H9 (cell line): Measurements from ENCODE around the gene BANP. TPM values are rescaled to one million over a fixed set of nuclear protein-coding genes. Genes with fewer than 3 reads are reported as not detected.
"Not testable (repeated sequence)": the region's sequence is repeated elsewhere in the genome, so short reads cannot be mapped to it uniquely, and the experiment has no call there.

Experiments used
- DNase-seq: peaks from one replicate; pipeline ENCODE4 v3.0.0-alpha.2; 2017
- H2AFZ ChIP-seq: one replicate; pipeline ENCODE4 v1.6.1; 2013; ENCODE audit warnings: mild to moderate bottlenecking, low read length, control low read depth, moderate library complexity
- H2AK5ac ChIP-seq: 2 replicates; pipeline ENCODE4 v1.6.1; 2013; ENCODE audit warnings: low read length, control low read depth, mixed read lengths; ENCODE audit not compliant: insufficient read length
- H2BK120ac ChIP-seq: one replicate; pipeline ENCODE4 v1.6.1; 2013; ENCODE audit warnings: low read depth, mild to moderate bottlenecking, low read length, control low read depth, inconsistent platforms; ENCODE audit not compliant: poor library complexity, severe bottlenecking
- H2BK12ac ChIP-seq: 2 replicates; pipeline ENCODE4 v1.6.1; 2013; ENCODE audit warnings: low read length, control low read depth, mixed read lengths, low read depth; ENCODE audit not compliant: insufficient read length
- H2BK15ac ChIP-seq: 2 replicates; pipeline ENCODE4 v1.6.1; 2013; ENCODE audit warnings: low read depth, low read length, control low read depth
- H2BK20ac ChIP-seq: one replicate; pipeline ENCODE4 v1.6.1; 2013; ENCODE audit warnings: low read depth, mild to moderate bottlenecking, low read length, control low read depth, inconsistent platforms; ENCODE audit not compliant: poor library complexity, severe bottlenecking
- H2BK5ac ChIP-seq: 2 replicates; pipeline ENCODE4 v1.6.1; 2013; ENCODE audit warnings: low read length, control low read depth, mixed read lengths; ENCODE audit not compliant: insufficient read length
- H3K14ac ChIP-seq: 2 replicates; pipeline ENCODE4 v1.6.1; 2013; ENCODE audit warnings: low read length, control low read depth; ENCODE audit not compliant: insufficient read depth
- H3K18ac ChIP-seq: 2 replicates; pipeline ENCODE4 v1.6.1; 2013; ENCODE audit warnings: low read depth, mild to moderate bottlenecking, mixed read lengths, low read length, control low read depth; ENCODE audit not compliant: insufficient read length
- H3K23ac ChIP-seq: 2 replicates; pipeline ENCODE4 v1.6.1; 2013; ENCODE audit warnings: low read length, control low read depth, mixed read lengths, low read depth; ENCODE audit not compliant: insufficient read length
- H3K23me2 ChIP-seq: 2 replicates; pipeline ENCODE4 v1.6.1; 2013; ENCODE audit warnings: low read depth, mild to moderate bottlenecking, mixed read lengths, low read length, control low read depth; ENCODE audit not compliant: insufficient read length, poor library complexity, severe bottlenecking
- H3K27ac ChIP-seq: 2 replicates; pipeline ENCODE4 v1.5.1; 2013; ENCODE audit warnings: low read length, control low read depth, mixed read lengths, low read depth; ENCODE audit not compliant: insufficient read length
- H3K27me3 ChIP-seq: 2 replicates; pipeline ENCODE4 v1.6.1; 2013; ENCODE audit warnings: low read length, control low read depth, inconsistent platforms; ENCODE audit not compliant: insufficient read depth
- H3K4ac ChIP-seq: 2 replicates; pipeline ENCODE4 v1.6.1; 2013; ENCODE audit warnings: low read depth, mild to moderate bottlenecking, control low read depth, inconsistent platforms, low read length, moderate library complexity
- H3K4me1 ChIP-seq: 2 replicates; pipeline ENCODE4 v1.6.1; 2013; ENCODE audit warnings: low read length, control low read depth, inconsistent platforms; ENCODE audit not compliant: insufficient read depth
- H3K4me2 ChIP-seq: 2 replicates; pipeline ENCODE4 v1.6.1; 2013; ENCODE audit warnings: low read length, control low read depth, mixed read lengths; ENCODE audit not compliant: insufficient read length, insufficient read depth
- H3K56ac ChIP-seq: 2 replicates; pipeline ENCODE4 v1.6.1; 2013; ENCODE audit warnings: low read depth, mild to moderate bottlenecking, mixed read lengths, low read length, control low read depth; ENCODE audit not compliant: insufficient read length
- H3K79me1 ChIP-seq: 2 replicates; pipeline ENCODE4 v1.6.1; 2013; ENCODE audit warnings: low read depth, mild to moderate bottlenecking, moderate library complexity, low read length, control low read depth, inconsistent platforms; ENCODE audit not compliant: insufficient read depth, poor library complexity, severe bottlenecking
- H3K79me2 ChIP-seq: 2 replicates; pipeline ENCODE4 v1.6.1; 2013; ENCODE audit warnings: low read length, control low read depth, inconsistent platforms; ENCODE audit not compliant: insufficient read depth
- H3K9ac ChIP-seq: 2 replicates; pipeline ENCODE4 v1.6.1; 2013; ENCODE audit warnings: low read length, control low read depth, mixed read lengths; ENCODE audit not compliant: insufficient read length; ENCODE audit errors: extremely low read depth
- H3K9me3 ChIP-seq: one replicate; pipeline ENCODE4 v1.6.1; 2013; ENCODE audit warnings: low read depth, low read length, inconsistent platforms; ENCODE audit not compliant: control insufficient read depth
- H3T11ph ChIP-seq: one replicate; pipeline ENCODE4 v1.6.1; 2013; ENCODE audit warnings: mild to moderate bottlenecking, low read length, control low read depth, inconsistent platforms
- H4K20me1 ChIP-seq: one replicate; pipeline ENCODE4 v1.6.1; 2013; ENCODE audit not compliant: control insufficient read depth, insufficient read length, insufficient read depth
- H4K5ac ChIP-seq: 2 replicates; pipeline ENCODE4 v1.6.1; 2013; ENCODE audit warnings: low read depth, mild to moderate bottlenecking, mixed read lengths, low read length, control low read depth; ENCODE audit not compliant: insufficient read length
- H4K8ac ChIP-seq: replicated peaks from 2 replicates; pipeline ENCODE4 v1.6.1; 2013; ENCODE audit warnings: low read length, control low read depth, mixed read lengths, low read depth; ENCODE audit not compliant: insufficient read length
- H4K91ac ChIP-seq: 2 replicates; pipeline ENCODE4 v1.6.1; 2013; ENCODE audit warnings: low read depth, mild to moderate bottlenecking, moderate library complexity, mixed read lengths, low read length, control low read depth; ENCODE audit not compliant: insufficient read length
- H3K27ac Mint-ChIP-seq, 3 experiments: 2 replicates in 2 of 3; 3 replicates in 1 of 3; pipeline ENCODE4 v1.8.0; 2020 to 2021; ENCODE audit warnings: mixed read lengths in 3 of 3, mild to moderate bottlenecking in 1 of 3, moderate library complexity in 1 of 3
- H3K27me3 Mint-ChIP-seq: 2 replicates; pipeline ENCODE4 v1.8.0; 2021; ENCODE audit warnings: low read depth, mild to moderate bottlenecking, moderate library complexity, mixed read lengths
- H3K36me3 Mint-ChIP-seq, 3 experiments: 2 replicates in 2 of 3; 3 replicates in 1 of 3; pipeline ENCODE4 v1.8.0; 2020 to 2021; ENCODE audit warnings: low read depth in 3 of 3, mixed read lengths in 3 of 3; ENCODE audit not compliant: insufficient read depth in 1 of 3
- H3K4me1 Mint-ChIP-seq, 2 experiments: 2 replicates each; pipeline ENCODE4 v1.8.0; 2020; ENCODE audit warnings: mixed read lengths in 2 of 2
- H3K4me3 Mint-ChIP-seq, 2 experiments: 2 replicates in 1 of 2; 3 replicates in 1 of 2; pipeline ENCODE4 v1.8.0; 2020 to 2021; ENCODE audit warnings: mild to moderate bottlenecking in 2 of 2, mixed read lengths in 2 of 2, moderate library complexity in 1 of 2
- H3K9me3 Mint-ChIP-seq, 2 experiments: 2 replicates in 1 of 2; 3 replicates in 1 of 2; pipeline ENCODE4 v1.8.0; 2020; ENCODE audit warnings: mild to moderate bottlenecking in 2 of 2, mixed read lengths in 2 of 2, moderate library complexity in 1 of 2
- WGBS: extraction: QIAGEN DNeasy Blood & Tissue Kit; methylation state at CpG from one replicate; pipeline ENCODE4 v1.1.7; 2013; ENCODE audit warnings: missing lambda C conversion rate, low lambda C conversion rate, mixed read lengths; ENCODE audit not compliant: insufficient read length; ENCODE audit errors: extremely low coverage; 5-methylcytosine and 5-hydroxymethylcytosine counted together
- total RNA-seq: library from RNA; stranded (reverse); gene quantifications from 2 replicates; pipeline ENCODE4 v1.2.1, GENCODE V29; 2021

Gene BANP
- total RNA-seq, 1 experiment from 2014 or later = 24.9 TPM

GRCh38 chr16:88044121-88044581 lies 92.9 kb downstream of the BANP start:
- H4K8ac ChIP-seq, H2BK15ac ChIP-seq, H2AFZ ChIP-seq, H3K56ac ChIP-seq, H3K4me3 Mint-ChIP-seq, H3K4me1 Mint-ChIP-seq, H3K18ac ChIP-seq, H2AK5ac ChIP-seq, H3K27me3 ChIP-seq, H2BK12ac ChIP-seq, H3K9me3 ChIP-seq, H3K23ac ChIP-seq, H4K5ac ChIP-seq, H3K27ac Mint-ChIP-seq, H3K9me3 Mint-ChIP-seq, H4K20me1 ChIP-seq, DNase-seq, H3K9ac ChIP-seq, H2BK20ac ChIP-seq, H3K27me3 Mint-ChIP-seq, H3T11ph ChIP-seq, H3K27ac ChIP-seq, H3K4me1 ChIP-seq, H3K4me2 ChIP-seq, H3K79me2 ChIP-seq, H3K14ac ChIP-seq, H3K23me2 ChIP-seq, H2BK5ac ChIP-seq, H3K4ac ChIP-seq, H3K79me1 ChIP-seq, H2BK120ac ChIP-seq, H4K91ac ChIP-seq: not testable (repeated sequence)
- H3K36me3 Mint-ChIP-seq = peaks cover 12 to 31% (median 25%) of the 10 kb centered on the region in 3 experiments; a peak in 6 of 7 replicates
- no CpG with 5 or more reads among the region's 14 CpGs for WGBS

- H2AFZ ChIP-seq, DNase-seq, H2AK5ac ChIP-seq, H3K4me2 ChIP-seq, H2BK5ac ChIP-seq, H3K4ac ChIP-seq, H3K27me3 Mint-ChIP-seq, H3K23ac ChIP-seq, H4K5ac ChIP-seq, H3T11ph ChIP-seq, H4K8ac ChIP-seq, H3K4me1 Mint-ChIP-seq, H2BK20ac ChIP-seq, H3K27me3 ChIP-seq, H3K27ac Mint-ChIP-seq, H3K56ac ChIP-seq, H2BK12ac ChIP-seq, H3K4me1 ChIP-seq, H3K79me2 ChIP-seq, H3K79me1 ChIP-seq, H3K14ac ChIP-seq, H4K91ac ChIP-seq, H2BK120ac ChIP-seq, H3K27ac ChIP-seq, H3K9me3 ChIP-seq, H3K4me3 Mint-ChIP-seq, H3K9me3 Mint-ChIP-seq, H3K18ac ChIP-seq, H3K23me2 ChIP-seq, H2BK15ac ChIP-seq, H3K9ac ChIP-seq, H4K20me1 ChIP-seq: not testable (repeated sequence)
- no CpG with 5 or more reads among the region's 11 CpGs for WGBS
- peaks cover 15 to 38% (median 16%) of the 10 kb centered on the region in 3 experiments; a peak in 6 of 7 replicates for H3K36me3 Mint-ChIP-seq
These were observed 94.1 kb downstream of the BANP start for GRCh38 chr16:88045361-88045760.
